GM19468 (cell line): ENCODE results near the gene DYRK1A.

Experiments used
- ATAC-seq: cut with Tn5 transposase; IDR thresholded peaks from one replicate; pipeline ENCODE4 v1.9.1; 2021; ENCODE audit warnings: mild to moderate bottlenecking, moderate library complexity, moderate number of reproducible peaks; ENCODE audit not compliant: unreplicated experiment; ENCODE audit errors: extremely low read depth

DYRK1A gene

GRCh38 chr21:37561506-37561905, 194.9 kb downstream of the DYRK1A start:
- ATAC-seq, result no peak

GRCh38 chr21:37561941-37562919, 195.7 kb downstream of the DYRK1A start:
- ATAC-seq, result no peak

DNA sequence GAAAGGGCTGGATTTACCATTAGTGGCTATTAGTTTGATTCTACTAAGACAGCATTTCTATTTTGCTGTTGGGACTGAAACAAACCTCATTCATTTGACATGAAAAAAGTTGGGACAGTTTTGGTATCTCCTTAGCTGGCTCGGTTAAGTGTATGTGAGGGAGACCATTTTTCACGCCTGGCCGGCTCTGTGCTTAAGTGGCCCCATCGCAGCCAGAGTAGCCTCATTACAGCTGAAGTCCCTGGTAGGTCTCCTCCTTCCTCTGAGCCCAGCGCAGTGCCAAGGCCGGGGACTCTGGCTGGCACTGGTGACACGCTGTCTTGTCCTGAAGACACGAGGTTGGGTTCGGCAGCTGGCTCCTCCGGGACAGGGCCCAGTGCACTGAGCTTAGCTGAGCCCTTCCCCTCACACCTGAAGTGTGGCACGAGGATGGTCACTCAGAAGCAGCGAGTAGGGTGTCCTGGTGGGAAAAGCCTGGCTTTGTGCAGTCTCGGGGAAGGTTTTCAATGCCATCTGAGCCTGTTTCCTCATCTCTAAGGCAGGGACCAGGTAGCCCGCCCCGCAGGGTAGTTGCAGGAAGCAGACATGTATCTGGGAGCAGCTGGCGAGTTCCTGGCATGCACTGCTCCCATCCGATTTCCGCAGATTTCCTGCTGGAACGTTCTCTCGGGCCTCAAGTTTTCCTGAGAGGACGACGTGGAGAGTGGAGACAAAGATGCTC, 196.5 kb downstream of the DYRK1A start:
- ATAC-seq, result no peak

GRCh38 chr21:37563641-37564340, 197.2 kb downstream of the DYRK1A start:
- ATAC-seq, result peak; percentile 90

DNA sequence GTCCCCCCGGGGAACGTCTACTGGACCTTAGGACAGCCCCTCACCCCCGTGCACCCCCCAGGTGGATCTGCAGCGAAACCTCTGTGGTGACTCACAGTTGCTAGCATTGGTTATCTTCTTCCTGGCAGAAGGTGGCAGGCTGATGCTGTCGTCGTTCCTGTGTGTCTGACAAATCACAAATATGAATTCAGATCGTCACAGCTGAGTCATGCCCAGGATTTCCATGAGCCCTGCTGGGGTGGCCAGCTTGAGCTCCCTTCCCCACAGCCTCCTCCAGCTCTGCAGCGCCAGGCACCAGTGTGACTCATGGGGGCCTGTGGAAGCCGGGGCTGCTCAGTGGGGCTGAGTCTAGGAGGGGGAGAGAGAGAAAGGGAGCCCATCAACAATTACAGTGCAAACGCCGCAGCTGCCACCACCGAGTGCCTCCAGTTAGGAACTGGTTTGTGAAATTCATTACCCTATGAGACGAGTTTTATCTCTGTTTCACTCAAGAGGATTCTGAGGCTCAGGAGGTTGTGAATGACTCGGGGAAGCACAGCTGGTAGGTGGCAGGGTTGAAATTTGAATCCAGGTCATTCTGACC, 197.9 kb downstream of the DYRK1A start:
- peak; percentile 8 for ATAC-seq

- ATAC-seq, result no peak
These were observed 198.5 kb downstream of the DYRK1A start for GRCh38 chr21:37564924-37565529.

GRCh38 chr21:37565530-37566223, 199.1 kb downstream of the DYRK1A start:
- no peak for ATAC-seq

GRCh38 chr21:37566790-37567615, 200.4 kb downstream of the DYRK1A start:
- no peak for ATAC-seq

GRCh38 chr21:37568415-37568814, 201.8 kb downstream of the DYRK1A start:
- no peak for ATAC-seq

DNA sequence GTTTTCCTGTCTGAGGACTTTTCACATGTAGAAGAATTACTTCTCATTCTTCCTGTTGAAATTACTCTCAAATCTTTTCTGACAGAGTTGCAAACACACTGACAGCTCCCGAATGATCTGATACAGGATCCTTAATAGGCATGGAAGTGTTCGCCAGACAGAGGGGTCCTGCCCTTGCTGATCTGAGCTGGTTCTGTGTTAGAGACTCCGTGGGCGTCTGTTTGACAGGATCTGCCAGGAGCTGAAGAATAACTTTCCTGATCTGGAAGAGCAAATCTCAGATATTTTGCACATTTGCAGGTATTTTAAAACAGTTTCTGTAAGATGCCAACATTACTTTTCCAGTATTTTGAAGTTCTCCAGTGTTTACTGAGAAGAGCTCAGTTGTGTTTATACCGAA, 202.3 kb downstream of the DYRK1A start:
- ATAC-seq, result no peak

DNA sequence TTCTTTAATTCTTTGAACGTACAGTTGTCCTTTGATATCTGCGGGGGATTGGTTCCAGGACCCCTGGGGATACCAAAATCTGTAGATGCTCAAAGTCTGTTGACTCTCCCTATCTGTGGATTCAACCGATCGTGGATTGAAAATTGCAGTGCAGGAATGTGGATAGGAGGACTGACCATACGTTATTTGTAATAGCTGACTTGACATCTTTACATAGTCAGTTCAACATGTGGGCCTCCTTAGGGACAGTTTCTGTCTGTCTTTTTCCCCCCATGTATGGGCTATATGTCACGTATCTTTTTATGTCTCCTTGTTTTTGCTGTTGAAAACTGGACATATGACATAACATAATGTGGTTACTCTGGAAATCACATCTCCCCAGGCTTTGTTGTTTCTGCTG, 204.9 kb downstream of the DYRK1A start:
- no peak for ATAC-seq

GRCh38 chr21:37574316-37574715, 207.7 kb downstream of the DYRK1A start:
- ATAC-seq, result no peak

DNA sequence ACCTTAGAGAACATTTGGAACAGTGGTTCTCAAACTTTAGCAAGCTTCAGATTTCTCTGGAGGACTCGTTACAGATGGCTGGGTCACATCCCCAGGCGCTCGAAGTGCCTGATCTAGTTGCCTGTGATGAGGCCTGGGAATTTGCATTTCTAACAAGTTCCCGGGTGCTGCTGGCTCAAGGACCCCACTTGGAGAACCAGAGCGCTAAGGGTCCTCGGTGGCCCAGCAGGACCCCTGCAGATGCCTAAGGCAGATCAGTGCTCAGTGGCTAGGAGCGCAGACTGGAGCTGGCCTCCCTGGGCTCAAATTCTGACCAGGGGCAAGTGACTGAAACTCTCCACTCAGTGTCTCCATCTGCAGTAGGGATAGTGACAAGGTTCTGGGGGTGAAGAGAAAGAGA, 208.2 kb downstream of the DYRK1A start:
- ATAC-seq, result no peak

DNA sequence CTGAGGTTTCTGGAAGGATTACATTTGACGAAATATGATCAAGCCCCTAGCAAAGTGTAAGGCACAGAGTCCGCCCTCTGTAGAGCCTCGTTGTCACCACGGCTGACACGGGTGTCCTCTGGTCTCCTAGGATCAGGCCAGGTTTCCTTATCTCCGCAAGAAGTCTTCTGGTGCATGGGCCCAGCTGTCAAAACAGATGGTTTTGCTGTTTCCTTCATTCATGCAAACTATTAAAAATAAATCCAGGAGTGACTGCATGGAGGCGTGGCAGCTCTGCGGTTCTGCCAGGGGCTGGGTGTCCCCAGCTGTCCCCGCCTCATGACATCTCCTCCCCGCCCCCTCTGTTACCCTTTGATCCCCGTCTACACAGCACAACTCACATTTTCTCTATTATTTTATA, 209.0 kb downstream of the DYRK1A start:
- no peak for ATAC-seq
